ENCODE measurements around the gene ESRP2.

Gene ESRP2

DNA sequence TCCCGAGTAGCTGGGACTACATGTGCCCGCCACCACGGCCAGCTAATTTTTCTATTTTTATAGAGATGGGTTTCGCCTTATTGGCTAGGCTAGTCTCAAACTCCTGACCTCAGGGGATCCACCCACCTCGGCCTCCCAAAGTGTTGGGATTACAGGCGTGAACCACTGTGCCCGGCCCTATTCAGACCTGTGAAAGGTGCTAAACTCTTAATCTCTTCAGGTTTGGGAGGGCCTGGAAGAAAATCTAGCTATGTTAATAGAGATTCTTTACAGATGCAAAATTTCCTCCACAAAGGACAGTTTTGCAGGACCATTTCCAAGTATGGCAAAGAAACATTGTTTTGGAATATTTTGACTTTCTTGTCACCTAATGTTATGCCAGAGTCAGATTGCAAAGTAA lies 6.2 kb upstream of the ESRP2 start:
- no peak for DNase-seq (ENCODE audit: low read depth in 1 of 2, low spot score in 1 of 2)

DNA sequence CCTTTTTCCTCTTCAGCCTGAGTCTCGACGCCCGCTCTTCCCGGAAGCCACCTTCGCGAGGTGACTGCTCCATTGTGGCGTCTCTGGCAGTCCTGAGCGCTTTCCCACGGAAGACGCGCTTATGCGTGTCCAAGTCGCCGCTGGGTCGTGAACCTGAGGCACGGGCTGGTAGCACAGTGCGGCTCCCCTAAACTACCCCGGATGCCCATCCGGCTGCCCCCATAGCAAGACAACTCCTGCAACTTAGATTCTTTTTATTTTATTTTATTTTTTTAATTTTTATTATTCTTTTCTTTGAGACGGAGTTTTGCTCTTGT lies 2.1 kb upstream of the ESRP2 start:
- no peak for DNase-seq (ENCODE audit: low read depth in 1 of 2, low spot score in 1 of 2)

DNA sequence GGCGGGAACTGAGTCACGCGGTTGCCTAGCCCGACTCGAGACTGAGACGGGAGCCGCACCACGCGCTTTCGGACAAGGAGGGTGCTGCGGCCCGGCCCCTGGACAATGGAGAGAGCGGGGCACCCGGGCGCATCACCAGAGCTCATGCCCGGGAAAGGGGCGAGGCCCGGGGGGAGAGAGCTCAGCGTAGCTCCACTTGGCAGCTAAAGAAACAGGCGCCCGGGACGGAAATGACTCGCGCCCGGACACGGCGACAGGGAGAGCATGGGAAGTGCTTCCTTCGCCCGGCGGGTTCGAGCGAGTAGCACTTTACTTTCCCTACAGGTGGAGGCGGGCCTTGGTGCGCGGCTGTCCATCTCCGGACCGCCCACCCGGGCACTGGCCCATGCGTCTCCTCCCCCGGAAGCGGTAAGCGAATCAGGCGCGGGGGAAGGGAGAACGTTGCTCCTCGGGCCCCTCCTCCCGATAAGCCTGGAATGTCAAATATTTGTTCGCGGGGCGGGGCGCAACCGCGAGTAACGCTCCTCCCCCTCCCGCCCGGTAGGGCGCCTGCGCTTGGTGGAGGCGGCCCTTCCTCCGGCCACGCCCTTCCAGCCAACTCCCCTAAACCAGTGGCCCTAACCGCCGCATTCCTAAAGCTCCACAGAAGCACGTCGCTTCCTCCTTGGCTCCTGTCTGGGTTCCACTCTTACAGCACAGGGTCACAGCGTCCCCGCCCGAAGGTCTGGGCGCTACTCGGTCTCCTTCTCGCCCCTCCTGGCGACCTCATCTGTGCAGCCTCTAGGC lies 1.5 kb upstream of the ESRP2 start:
- peak; percentile 76 to 86 for DNase-seq (ENCODE audit: low read depth in 1 of 2, low spot score in 1 of 2)

DNA sequence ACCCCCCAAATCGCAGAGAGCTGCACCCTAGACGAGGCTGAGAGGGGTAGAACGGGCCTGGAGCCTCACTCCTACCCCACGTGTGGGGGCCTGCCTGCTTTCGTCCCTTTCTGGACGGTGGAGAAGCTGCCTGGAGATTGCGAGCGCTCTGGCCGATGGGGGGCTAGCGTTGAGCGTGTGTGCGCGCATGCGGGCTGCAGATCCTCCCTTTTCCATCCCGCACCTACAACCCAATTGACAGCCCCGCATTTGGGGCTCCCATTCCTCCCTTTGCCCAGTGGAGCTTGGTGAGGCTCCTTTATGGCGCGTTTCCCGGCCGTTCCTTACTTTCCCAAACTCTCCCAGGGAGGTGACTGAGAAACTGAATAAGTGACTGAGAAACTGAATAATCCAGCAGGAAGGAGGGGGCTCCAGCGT lies 907 bp upstream of the ESRP2 start:
- no peak for DNase-seq (ENCODE audit: low read depth in 1 of 2, low spot score in 1 of 2)

DNA sequence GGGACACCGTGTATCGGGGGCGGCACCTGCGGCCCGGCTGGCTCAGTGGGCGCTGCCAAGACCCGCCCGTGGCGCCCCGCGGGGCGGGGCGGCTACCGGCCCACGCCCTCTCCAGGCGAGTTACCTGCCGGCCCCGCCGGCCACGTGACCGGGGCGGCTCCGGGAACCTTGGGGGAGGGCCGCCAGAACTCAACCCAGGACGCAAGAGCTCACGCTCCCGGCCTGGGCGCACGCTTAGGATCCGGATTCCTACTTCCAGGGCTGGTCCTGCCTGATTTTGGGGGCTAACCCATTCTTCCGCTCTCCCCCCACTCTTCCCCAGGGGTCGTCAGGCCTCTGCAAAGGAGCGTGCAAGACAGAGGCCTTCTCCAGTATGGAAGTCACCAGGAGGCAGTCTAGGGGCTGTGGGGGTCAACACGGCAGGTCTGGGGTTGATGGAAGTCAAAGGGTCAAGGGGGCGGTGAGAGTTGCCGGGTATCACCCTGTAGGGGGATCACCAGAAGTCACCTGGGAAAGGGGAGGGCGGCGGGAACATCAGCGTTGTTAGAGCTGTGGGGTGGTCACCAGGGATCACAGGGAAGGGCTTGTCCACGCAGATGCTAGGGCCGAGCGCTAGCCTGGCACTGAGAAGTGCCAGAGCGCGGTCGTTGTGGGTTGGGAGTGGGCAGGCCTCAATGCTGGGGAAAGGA lies 354 bp upstream of the ESRP2 start:
- DNase-seq (ENCODE audit: low read depth in 1 of 2, low spot score in 1 of 2): no peak

DNA sequence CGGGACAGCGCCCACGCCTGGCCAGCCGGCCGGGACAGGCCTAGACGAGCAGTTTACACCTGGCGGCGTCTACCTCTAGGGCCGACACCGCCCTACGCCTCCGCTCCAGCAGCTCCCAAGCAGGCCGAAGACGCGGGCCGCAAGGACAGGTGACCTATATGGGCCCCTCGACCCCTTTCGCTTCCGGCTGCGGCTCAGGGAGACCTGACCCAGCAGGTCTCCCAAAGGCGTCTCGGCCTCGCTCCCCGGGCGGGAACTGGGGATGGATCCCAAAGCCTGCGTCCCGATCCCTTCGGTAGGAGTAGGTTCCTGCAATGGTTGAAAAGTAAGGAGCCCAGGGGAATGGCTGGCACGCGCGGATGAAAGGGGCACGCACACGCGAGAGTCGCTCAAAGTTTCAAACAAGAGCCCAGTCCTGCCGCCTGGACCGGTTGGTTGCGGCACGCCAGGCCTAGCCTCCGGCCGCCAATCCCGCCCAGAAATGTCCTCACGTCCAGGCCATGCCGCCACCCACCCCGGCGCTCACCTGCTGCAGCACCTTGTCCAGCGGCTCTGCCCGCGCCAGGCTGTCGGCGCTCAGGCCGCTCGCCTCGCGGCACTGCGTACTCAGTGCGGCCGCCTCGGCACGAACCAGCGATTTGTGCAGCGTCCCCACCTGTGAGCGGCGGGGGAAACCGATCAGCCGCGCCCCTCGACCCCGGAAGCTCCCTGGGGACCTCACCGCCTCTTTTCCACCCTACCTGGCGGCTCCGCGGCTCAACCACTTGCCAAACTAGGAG lies 630 bp downstream of the ESRP2 start:
- no peak for DNase-seq (ENCODE audit: low read depth in 1 of 2, low spot score in 1 of 2)

DNA sequence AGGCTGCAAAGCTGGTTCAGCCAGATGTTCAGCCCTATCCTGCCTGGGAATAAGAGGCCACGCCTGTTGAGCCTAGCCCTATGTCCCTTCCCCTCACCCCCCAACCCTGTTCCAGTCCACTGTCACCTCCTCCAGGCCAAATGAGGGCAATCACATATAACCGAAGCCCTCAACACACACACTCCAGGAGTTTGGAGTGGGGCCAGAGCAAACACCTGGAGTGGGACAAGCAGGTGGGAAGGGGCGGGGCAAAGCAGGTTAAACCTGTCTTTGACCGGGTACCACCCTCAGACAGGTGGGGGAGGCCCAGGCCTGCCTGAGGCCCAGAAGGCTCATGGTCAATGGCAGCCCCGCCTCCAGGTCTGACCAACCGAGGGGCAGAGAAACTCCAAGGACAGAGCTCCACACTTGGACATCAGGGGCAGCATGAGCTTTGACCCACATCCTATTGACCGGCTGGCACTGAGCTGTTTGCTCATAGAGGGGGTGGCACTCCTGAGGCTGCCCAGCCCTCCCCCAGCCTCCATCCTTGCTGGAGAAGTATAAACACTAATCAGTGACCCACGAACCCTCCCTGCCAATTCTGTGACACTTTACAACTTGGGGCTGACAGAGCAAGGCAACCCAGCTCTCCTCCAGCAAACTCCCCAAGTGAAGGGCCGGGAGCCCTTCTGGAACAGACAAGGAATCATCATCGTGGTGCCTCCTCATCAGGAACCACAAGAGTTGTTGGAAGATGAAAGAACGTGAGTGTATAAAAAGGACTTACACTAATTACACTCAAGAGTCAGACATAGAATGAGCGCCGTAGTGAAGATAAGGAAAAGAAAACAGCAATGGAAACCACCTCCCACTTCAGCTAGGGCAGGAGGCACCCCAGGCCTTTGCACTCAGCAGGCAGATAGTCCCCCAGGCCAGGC lies 1.5 kb downstream of the ESRP2 start:
- no peak for DNase-seq (ENCODE audit: low read depth in 1 of 2, low spot score in 1 of 2)

DNA sequence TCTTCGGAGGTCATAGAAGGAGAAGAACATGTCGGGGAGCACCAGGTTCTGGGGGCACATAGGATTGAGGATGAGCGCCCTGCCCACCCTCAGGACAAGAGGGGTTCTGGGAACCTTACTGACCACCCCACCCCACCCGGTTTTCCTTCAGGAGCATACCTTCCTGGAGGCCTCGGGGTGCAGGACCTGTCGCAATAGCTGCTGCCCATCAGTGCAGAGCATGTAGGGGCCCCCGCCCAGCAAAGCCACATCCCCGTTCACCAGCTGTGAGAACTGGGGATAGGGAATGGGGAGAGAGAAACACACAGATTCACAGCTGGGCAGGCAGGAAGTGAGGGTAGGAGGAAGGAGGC lies 2.1 kb downstream of the ESRP2 start:
- no peak for DNase-seq (ENCODE audit: low read depth in 1 of 2, low spot score in 1 of 2)

DNA sequence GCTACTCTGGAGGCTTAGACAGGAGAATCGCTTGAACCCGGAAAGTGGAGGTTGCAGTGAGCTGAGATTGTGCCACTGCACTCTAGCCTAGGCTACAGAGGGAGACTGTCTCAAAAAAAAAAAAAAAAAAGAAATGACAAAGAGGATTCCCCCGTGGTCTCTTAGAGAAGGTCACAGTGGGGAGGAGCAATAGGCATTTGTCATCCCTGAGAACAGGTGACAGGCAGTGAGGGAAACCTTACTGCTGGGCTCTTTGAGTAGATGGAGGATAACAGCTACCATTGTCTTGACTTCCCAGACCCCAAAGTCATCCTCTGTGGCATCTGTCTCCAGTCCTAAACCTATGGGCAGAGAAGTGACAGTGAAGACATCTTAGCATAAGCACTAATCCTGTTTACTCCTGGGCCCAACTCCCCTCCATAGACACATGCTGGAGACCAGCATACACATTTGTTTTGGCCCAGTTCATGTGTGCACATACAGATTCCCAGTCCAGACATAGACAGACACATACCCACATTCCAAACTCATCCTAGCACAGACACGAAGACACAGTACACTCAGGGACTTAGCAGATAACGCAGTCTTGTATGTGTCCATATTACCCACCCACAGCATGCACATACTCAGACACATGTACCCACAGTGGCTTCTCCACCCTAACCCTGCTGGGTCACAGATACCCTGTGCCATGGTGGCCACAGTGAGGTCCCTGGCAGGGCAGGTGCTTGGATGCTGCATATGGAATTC lies 2.7 kb downstream of the ESRP2 start:
- no peak for DNase-seq (ENCODE audit: low read depth in 1 of 2, low spot score in 1 of 2)

DNA sequence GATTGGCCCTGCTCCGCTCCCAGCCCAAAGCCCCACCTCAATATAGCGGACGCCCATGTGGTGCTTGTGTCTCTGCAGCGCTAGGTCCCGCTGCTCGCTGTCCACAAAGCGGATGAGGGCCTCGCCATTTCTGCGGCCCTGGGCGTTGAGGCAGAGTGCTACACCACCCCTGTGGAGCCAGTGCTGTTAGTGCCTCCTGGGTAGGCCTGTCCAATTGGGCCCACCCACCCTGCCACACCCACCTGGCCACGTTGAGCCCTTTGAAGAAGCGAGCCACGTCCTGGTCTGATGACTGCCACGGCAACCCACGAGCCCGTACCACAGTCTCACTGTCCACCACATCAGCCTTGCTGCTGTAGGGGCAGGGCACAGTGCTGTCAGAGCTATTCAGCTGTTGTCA lies 3.6 kb downstream of the ESRP2 start:
- no peak for DNase-seq (ENCODE audit: low read depth in 1 of 2, low spot score in 1 of 2)

DNA sequence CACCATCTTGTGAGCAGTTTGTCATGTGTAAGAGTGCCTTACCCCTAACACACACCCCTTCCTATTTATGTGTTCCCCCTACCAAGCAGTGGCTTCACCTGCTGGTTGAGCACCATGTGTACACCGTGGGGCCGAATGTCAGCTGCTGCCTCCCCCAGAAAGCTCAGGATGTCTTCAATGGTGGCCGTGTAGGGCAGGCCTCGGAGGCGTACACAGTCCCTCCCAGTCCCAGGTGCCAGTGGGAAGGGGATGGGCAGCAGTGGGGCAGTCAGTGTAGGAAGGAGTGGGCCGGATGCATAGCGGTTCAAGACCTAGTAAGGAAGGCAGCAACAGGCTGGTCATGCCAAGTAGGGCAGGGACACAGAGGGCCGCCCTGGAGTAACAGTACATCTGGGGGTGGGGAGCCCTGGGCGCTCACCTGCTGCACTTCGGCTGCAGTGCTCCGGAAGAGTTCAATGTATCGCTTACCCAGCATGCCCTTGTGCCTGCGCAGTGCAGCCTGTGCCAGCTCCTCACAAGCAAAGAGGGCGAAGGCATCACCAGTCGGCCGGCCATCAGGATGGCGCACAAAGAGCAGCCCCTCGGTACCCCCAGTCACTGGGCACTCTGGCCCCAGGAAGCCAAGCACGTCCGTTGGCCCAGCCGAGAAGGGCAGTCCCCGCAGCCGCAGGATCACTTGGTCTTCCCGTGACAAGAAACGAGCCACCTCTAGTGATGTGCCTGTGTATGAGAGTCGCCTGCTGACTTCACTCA lies 4.4 kb downstream of the ESRP2 start:
- no peak for DNase-seq (ENCODE audit: low read depth in 1 of 2, low spot score in 1 of 2)

DNA sequence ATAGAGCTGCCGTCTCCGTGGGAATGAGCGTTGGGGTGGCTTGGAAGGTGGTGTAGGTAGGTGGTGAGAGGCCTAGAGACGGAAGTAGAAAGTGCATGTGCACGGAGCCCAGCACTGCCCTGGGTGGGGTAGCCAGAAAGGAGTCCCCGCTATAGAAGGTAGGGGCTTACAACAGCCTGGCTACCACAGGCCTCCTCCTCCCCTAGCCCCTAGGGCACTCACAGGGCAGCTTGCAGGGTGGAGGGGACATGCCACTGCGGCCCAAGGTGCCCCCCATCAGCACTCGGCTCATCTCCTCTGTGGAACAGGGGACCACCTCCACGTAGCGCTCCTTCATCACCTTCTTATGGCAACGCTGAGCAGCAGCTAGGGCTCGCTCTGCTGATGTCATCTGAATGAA lies 5.0 kb downstream of the ESRP2 start:
- DNase-seq (ENCODE audit: low read depth in 1 of 2, low spot score in 1 of 2): no peak

DNA sequence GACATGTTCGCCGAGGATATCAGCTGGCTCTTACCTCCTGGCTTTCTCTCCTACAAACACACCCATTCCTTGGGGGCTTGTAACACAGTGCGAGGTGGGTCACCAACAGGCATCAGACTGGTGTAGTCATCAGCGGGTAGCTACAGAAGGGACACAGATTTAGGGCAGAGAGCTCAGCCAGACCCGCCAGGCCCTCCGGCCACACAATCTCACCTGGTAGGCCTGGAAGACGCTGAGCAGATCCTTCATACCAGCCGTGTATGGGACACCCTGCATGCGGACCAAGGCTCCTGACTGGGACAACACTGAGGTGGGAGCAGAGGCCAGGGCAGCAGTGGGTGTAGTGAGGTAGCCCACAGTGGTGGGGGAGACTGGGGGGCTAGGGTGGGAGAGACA lies 5.8 kb downstream of the ESRP2 start:
- no peak for DNase-seq (ENCODE audit: low read depth in 1 of 2, low spot score in 1 of 2)

DNA sequence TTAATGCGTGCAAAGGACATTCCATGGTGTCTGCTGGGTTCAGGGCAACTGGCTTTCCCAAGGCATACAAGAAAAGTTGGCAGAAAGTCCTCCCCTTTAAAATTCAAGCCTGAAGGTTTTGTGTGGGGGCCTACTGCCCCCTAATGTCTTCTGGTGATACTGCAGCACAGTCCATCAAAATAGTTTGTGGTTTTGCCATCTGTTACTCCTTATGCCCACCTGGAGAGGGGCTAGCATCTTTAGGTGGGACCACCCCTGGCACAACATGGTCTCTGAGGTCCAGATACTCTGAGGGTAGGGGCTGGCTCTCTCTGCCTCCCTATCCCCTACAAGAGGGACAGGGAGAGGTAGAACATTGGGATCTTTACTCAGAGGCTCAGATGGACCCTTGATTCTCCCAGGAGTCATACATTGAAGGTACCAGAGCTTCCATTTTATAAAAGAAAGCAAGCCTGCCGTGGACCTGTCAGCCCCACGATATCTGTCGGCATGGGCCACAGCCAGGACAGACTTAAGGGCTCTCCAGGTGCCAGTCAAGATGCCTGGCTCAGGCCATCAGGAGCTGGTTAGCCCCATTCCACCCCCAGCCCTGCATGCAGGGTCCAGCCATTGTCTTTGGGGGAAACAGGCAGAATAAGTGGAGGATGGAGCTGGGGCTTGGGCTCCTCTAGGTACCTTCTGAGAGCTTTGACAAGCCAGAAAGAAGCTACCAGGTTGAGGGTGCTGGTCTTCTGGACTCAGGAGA lies 6.3 kb downstream of the ESRP2 start:
- no peak for DNase-seq (ENCODE audit: low read depth in 1 of 2, low spot score in 1 of 2)

DNA sequence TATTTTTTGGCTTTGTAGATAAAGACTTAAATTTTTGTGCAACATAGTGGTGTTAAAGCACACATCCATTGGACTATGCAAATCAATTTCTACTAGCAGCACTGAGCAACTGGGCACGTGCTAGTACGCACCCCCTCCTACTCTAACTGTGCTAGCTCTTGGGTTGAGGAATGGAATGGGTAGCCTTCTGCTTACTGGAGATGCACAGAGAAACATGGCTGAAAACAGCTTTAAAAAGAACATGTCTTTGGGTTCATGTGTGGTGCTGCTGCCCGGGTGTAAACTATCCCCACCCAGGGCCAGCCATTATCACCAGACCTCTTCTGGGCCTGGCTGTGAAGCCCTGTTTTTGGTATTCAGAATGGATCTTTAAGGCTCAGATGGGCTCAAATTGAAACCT lies 7.3 kb downstream of the ESRP2 start:
- no peak for DNase-seq (ENCODE audit: low read depth in 1 of 2, low spot score in 1 of 2)

DNA sequence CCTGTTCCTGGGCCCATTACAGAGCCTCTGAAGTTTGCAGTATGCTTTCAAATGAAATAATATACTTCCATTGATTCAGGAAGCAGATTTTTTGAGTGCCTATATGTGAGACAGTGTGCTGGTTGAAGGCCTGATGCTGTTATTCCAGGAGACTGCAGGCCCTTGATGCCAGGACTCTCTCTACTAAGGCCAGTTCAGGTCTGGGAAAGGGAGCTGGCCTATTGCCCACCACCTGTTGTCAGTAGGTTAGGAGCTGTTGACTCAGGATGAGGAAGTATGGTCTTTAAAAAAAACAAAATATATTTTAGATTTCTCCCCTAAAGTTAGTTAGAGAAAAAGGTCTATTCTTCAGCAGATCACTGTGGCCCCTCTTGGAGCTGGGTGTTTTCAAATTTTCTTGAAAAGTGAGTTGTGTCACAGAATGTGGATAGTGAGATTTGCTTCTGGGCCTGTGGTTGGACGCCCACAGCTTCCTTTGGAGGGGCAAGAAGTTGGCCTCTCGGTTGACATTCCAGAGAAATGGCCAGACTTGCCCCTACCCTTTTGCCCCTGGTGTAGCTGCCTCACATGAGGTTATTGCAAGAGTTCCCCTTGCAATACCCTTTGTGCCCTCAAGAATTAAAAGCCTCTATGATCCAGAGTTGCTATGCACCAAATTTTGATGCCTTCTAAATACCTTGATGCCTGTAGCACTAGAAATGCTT lies 7.9 kb downstream of the ESRP2 start:
- no peak for DNase-seq (ENCODE audit: low read depth in 1 of 2, low spot score in 1 of 2)

DNA sequence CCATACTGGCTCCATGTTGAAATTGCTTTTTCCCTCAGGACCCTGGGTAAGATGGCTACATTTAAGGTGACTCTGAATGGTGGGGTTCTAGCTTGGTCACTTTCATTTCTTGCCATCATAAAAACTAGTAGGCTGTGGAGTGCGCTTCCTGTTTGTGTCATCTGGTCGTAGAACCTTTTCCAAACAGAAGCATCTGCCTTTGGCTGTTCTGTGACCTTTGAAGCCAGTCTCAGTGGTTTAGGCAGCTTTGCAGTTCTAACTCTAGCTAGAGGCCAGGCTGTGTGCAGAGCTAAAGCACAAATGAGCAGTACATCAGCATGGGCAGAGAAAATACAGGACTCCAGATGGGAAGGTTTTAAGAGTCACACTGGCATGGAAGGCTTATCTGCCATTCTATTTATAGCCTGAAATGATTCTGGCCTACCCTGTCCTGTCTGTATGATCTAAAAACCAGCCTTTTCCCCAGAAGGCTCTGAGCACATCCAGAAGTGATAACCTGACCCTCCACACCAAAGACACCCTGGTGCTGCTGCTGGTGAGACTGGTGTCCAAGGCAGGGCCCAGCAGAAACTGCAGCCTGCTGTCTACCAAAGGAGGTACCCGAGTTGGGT lies 8.6 kb downstream of the ESRP2 start:
- DNase-seq (ENCODE audit: low read depth in 1 of 2, low spot score in 1 of 2): no peak

DNA sequence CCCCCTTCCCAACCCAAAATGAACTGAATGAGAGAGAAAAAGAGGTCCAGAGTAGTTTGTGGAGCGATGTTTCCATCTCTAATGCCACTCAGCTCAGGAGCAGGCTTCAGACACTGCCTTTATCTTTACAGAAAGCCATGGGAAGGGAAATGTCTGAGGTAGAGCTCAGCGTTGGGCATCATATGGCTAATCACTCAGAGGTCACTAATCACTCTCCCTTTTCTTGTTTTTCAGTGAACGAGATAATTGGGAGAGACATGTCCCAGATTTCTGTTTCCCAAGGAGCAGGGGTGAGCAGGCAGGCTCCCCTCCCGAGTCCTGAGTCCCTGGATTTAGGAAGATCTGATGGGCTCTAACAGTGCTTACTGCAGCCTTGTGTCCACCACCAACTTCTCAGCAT lies 9.8 kb downstream of the ESRP2 start:
- no peak for DNase-seq (ENCODE audit: low read depth in 1 of 2, low spot score in 1 of 2)

Measured in activated CD4-positive, alpha-beta T cell treated with anti-CD3 and anti-CD28 coated beads, Interleukin-2, amount 50 U/mL, for 24 hours (primary cell).